Measurements from ENCODE around the gene SREBF2. TPM values are rescaled to one million over a fixed set of nuclear protein-coding genes. Genes with fewer than 3 reads are reported as not detected.

The SREBF2 gene
- total RNA-seq, 1 experiment from 2014 or later, result 129 TPM

- TF ChIP-seq ZBTB33 (IDR thresholded peaks at IDR 0.05; ENCODE audit: extremely low read depth, insufficient replicate concordance, low read length), result no peak
- TF ChIP-seq ELF1 (IDR thresholded peaks at IDR 0.05; ENCODE audit: borderline replicate concordance, low read depth), result no peak
- no peak for TF ChIP-seq POLR2AphosphoS5 (IDR thresholded peaks at IDR 0.05; ENCODE audit: low read depth, low read length)
- no peak for TF ChIP-seq CBX3 (IDR thresholded peaks at IDR 0.05; ENCODE audit: low read depth)
- TF ChIP-seq ZFX (IDR thresholded peaks at IDR 0.05), result no peak
- no peak for TF ChIP-seq RAD21 (IDR thresholded peaks at IDR 0.05; ENCODE audit: low read depth)
- TF ChIP-seq MAX (IDR thresholded peaks at IDR 0.05), result no peak
- no peak for TF ChIP-seq SIN3A (IDR thresholded peaks at IDR 0.05; ENCODE audit: low read depth)
- TF ChIP-seq EZH2phosphoT487 (IDR thresholded peaks at IDR 0.05; ENCODE audit: borderline replicate concordance), result no peak
- no peak for TF ChIP-seq SP1 (IDR thresholded peaks at IDR 0.05; ENCODE audit: low read depth)
- no peak for TF ChIP-seq REST (IDR thresholded peaks at IDR 0.05; ENCODE audit: low read depth)
- no peak for TF ChIP-seq ATF3 (IDR thresholded peaks at IDR 0.05)
- no peak for TF ChIP-seq JUND (IDR thresholded peaks at IDR 0.05)
- TF ChIP-seq EZH2 (IDR thresholded peaks at IDR 0.05), result no peak
- no peak for TF ChIP-seq POLR2A (IDR thresholded peaks at IDR 0.05; ENCODE audit: borderline replicate concordance, extremely low read depth, insufficient read depth, insufficient read length)
- TF ChIP-seq SRF (IDR thresholded peaks at IDR 0.05; ENCODE audit: low read depth), result no peak
- TF ChIP-seq TCF7L2 (IDR thresholded peaks at IDR 0.05; ENCODE audit: borderline replicate concordance, extremely low read depth, insufficient read depth, insufficient read length), result no peak
- TF ChIP-seq YY1 (IDR thresholded peaks at IDR 0.05; ENCODE audit: extremely low read depth, insufficient replicate concordance, low read depth, low read length), result no peak
- no peak for TF ChIP-seq CTCF (IDR thresholded peaks at IDR 0.05 in 2 of 3, conservative IDR thresholded peaks at IDR 0.05 in 1 of 3; ENCODE audit: borderline replicate concordance in 1 of 3, insufficient read depth in 1 of 3, low read depth in 2 of 3, low read length in 2 of 3)
- TF ChIP-seq EGR1 (IDR thresholded peaks at IDR 0.05; ENCODE audit: low read depth), result no peak
- ChIA-PET POLR2A (no interaction called here), RAD21 (ENCODE audit: low non-redundant PET in 1 of 2, low total read pairs in 2 of 2, uncharacterized antibody in 2 of 2, unreplicated experiment in 2 of 2) (no interaction called here), CTCF (no interaction called here)
- Histone ChIP-seq H3K27ac (ENCODE audit: low read depth, low read length) (no peak overlapping the region), H2AFZ (ENCODE audit: low read depth, low read length, poor library complexity, severe bottlenecking) (no peak overlapping the region), H3K4me3 (replicated peaks in 1 of 2; ENCODE audit: low read depth in 1 of 2, low read length in 2 of 2) (no peak overlapping the region), H3K36me3 (ENCODE audit: control insufficient read depth in 1 of 2, insufficient read depth in 2 of 2, low read length in 2 of 2) (peaks cover 0 to 5% of the 10 kb centered on the region in 2 experiments; a peak in 2 of 4 replicates), H3K9ac (ENCODE audit: low read length) (no peak overlapping the region), H3K79me2 (ENCODE audit: insufficient read depth, low read length) (peaks cover 4% of the 10 kb centered on the region; the same call in 1 of the 2 replicates), H3K4me2 (ENCODE audit: low read length) (no peak overlapping the region), H3K9me2 (ENCODE audit: insufficient read depth) (no peaks in the 10 kb centered on the region), H3K9me3 (ENCODE audit: control insufficient read depth in 1 of 2, insufficient read depth in 1 of 2, low read depth in 1 of 2, low read length in 2 of 2) (no peaks in the 10 kb centered on the region), H4K20me1 (ENCODE audit: insufficient read depth) (no peaks in the 10 kb centered on the region), H3K27me3 (ENCODE audit: insufficient read depth, low read length) (no peaks in the 10 kb centered on the region), H3K4me1 (ENCODE audit: control insufficient read depth in 1 of 2, insufficient read depth in 2 of 2, low read length in 2 of 2) (peaks cover 5 to 10% of the 10 kb centered on the region in 2 experiments)
- DNase-seq (ENCODE audit: low read depth, low spot score), result no peak
- ATAC-seq, result no peak
- intact Hi-C loops (cut with micrococcal nuclease), result no loop called here
- no TSS peak for BruUV-seq (replicated peaks)
These were observed 6.9 kb upstream of the SREBF2 start for GRCh38 chr22:41826021-41826420.
